Ecto neural progenitor cell (in vitro differentiated cells): ENCODE results near the gene RARG.
"Not testable (repeated sequence)": the region's sequence is repeated elsewhere in the genome, so short reads cannot be mapped to it uniquely, and the experiment has no call there.

Source experiments
- DNase-seq: peaks from one replicate; pipeline ENCODE4 v3.0.0-alpha.2; 2018; ENCODE audit warnings: low spot score

RARG gene

GRCh38 chr12:53208435-53208834, 23.6 kb downstream of the RARG start:
- no peak for DNase-seq

- no peak for DNase-seq
Observed at GRCh38 chr12:53207042-53207441, 25.0 kb downstream of the RARG start, which contains the start of gene ITGB7. TSS of gene ITGB7 (minus strand) at chr12:53207251. CDS start at chr12:53200443, 6,808 bp downstream.

- no peak for DNase-seq
Observed at GRCh38 chr12:53205747-53206419, 26.1 kb downstream of the RARG start.

GRCh38 chr12:53204351-53204750, 27.7 kb downstream of the RARG start:
- no peak for DNase-seq

GRCh38 chr12:53202316-53202715, 29.7 kb downstream of the RARG start:
- not testable (repeated sequence) for DNase-seq

GRCh38 chr12:53201639-53202038, 30.4 kb downstream of the RARG start:
- DNase-seq: no peak

GRCh38 chr12:53201177-53201541, 30.9 kb downstream of the RARG start:
- DNase-seq: no peak

- DNase-seq: no peak
Observed at GRCh38 chr12:53200458-53201176, 31.4 kb downstream of the RARG start.

GRCh38 chr12:53200107-53200457, 31.9 kb downstream of the RARG start:
- DNase-seq: no peak

GRCh38 chr12:53199700-53200099, 32.3 kb downstream of the RARG start:
- DNase-seq: no peak

- DNase-seq: no peak
Observed at GRCh38 chr12:53198486-53199110, 33.4 kb downstream of the RARG start.

GRCh38 chr12:53197011-53197640, 34.9 kb downstream of the RARG start:
- DNase-seq: no peak

GRCh38 chr12:53196486-53196885, 35.5 kb downstream of the RARG start:
- no peak for DNase-seq

- no peak for DNase-seq
Observed at GRCh38 chr12:53195516-53196420, 36.2 kb downstream of the RARG start.

- DNase-seq: no peak
Observed at GRCh38 chr12:53194973-53195372, 37.0 kb downstream of the RARG start.

GRCh38 chr12:53193985-53194716, 37.9 kb downstream of the RARG start:
- DNase-seq: no peak

GRCh38 chr12:53193040-53193439, 39.0 kb downstream of the RARG start:
- DNase-seq: no peak

GRCh38 chr12:53192531-53193021, 39.4 kb downstream of the RARG start:
- DNase-seq: no peak

GRCh38 chr12:53191885-53192530, 40.0 kb downstream of the RARG start:
- no peak for DNase-seq
